ENCODE measurements around the gene TBCCD1.

Gene TBCCD1

GRCh38 chr3:186571644-186572013 lies 4.5 kb upstream of the TBCCD1 start:
- no peaks in the 10 kb centered on the region for H3F3A ChIP-seq (ENCODE audit: insufficient read depth, low read length)
- no peaks in the 10 kb centered on the region for H3K9me2 ChIP-seq (ENCODE audit: low read depth, low read length)
- H3K9ac ChIP-seq (ENCODE audit: low read length) = peak overlapping the region; percentile 77
- H3K4me1 ChIP-seq (ENCODE audit: insufficient read depth, low read length, severe bottlenecking) = peaks cover 37% of the 10 kb centered on the region
- peaks cover 49% of the 10 kb centered on the region for H3K36me3 ChIP-seq (ENCODE audit: insufficient read depth, low read length)
- H4K20me1 ChIP-seq (ENCODE audit: insufficient read depth, low read length) = no peaks in the 10 kb centered on the region
- no peaks in the 10 kb centered on the region for H3K27me3 ChIP-seq (ENCODE audit: insufficient read depth, low read length)
- no peaks in the 10 kb centered on the region for H3K9me3 ChIP-seq (ENCODE audit: low read length)
- peaks cover 23% of the 10 kb centered on the region for H3K79me2 ChIP-seq (ENCODE audit: insufficient read depth, low read length)
- H3K4me2 ChIP-seq (ENCODE audit: low read length) = peak overlapping the region; percentile 79
- TF ChIP-seq EZH2 (IDR thresholded peaks at IDR 0.05; ENCODE audit: borderline replicate concordance, low read length) = no peak
- no peak for TF ChIP-seq CTCF (IDR thresholded peaks at IDR 0.05; ENCODE audit: low read length)
- H3K4me3 ChIP-seq (ENCODE audit: low read depth, low read length, poor library complexity, severe bottlenecking) = peak overlapping the region; percentile 71
- peak overlapping the region; percentile 20 for H3K27ac ChIP-seq (ENCODE audit: low read depth, low read length, poor library complexity, severe bottlenecking)
- H2AFZ ChIP-seq (ENCODE audit: low read length) = no peak overlapping the region

- no peak overlapping the region for H2AFZ ChIP-seq (ENCODE audit: low read length)
- H3K79me2 ChIP-seq (ENCODE audit: insufficient read depth, low read length) = peaks cover 27% of the 10 kb centered on the region
Observed at GRCh38 chr3:186570941-186571643, 4.0 kb upstream of the TBCCD1 start.

GRCh38 chr3:186570096-186570940 lies 3.2 kb upstream of the TBCCD1 start, which contains the start of gene DNAJB11:
TSS of gene DNAJB11 (plus strand) at chr3:186570720. CDS start at chr3:186570898, 178 bp downstream.
- H3F3A ChIP-seq (ENCODE audit: insufficient read depth, low read length) = no peaks in the 10 kb centered on the region

More at GRCh38 chr3:186570941-186571643, 4.0 kb upstream of the TBCCD1 start:
- TF ChIP-seq CTCF (IDR thresholded peaks at IDR 0.05; ENCODE audit: low read length) = no peak
- no peak for TF ChIP-seq EZH2 (IDR thresholded peaks at IDR 0.05; ENCODE audit: borderline replicate concordance, low read length)
- Histone ChIP-seq H4K20me1 (ENCODE audit: insufficient read depth, low read length) (no peaks in the 10 kb centered on the region), H3K9ac (ENCODE audit: low read length) (peak overlapping the region; percentile 77), H3F3A (ENCODE audit: insufficient read depth, low read length) (no peaks in the 10 kb centered on the region), H3K9me3 (ENCODE audit: low read length) (no peaks in the 10 kb centered on the region), H3K27ac (ENCODE audit: low read depth, low read length, poor library complexity, severe bottlenecking) (peak overlapping the region; percentile 20), H3K4me3 (ENCODE audit: low read depth, low read length, poor library complexity, severe bottlenecking) (peak overlapping the region; percentile 71), H3K4me1 (ENCODE audit: insufficient read depth, low read length, severe bottlenecking) (peaks cover 43% of the 10 kb centered on the region), H3K4me2 (ENCODE audit: low read length) (peak overlapping the region; percentile 79), H3K9me2 (ENCODE audit: low read depth, low read length) (no peaks in the 10 kb centered on the region), H3K27me3 (ENCODE audit: insufficient read depth, low read length) (no peaks in the 10 kb centered on the region), H3K36me3 (ENCODE audit: insufficient read depth, low read length) (peaks cover 44% of the 10 kb centered on the region)

More at GRCh38 chr3:186570096-186570940, 3.2 kb upstream of the TBCCD1 start, which contains the start of gene DNAJB11:
- Histone ChIP-seq H3K9ac (ENCODE audit: low read length) (peak within 1 kb of the TSS; percentile 77), H3K4me1 (ENCODE audit: insufficient read depth, low read length, severe bottlenecking) (peaks cover 46% of the 10 kb centered on the region), H3K36me3 (ENCODE audit: insufficient read depth, low read length) (peaks cover 36% of the 10 kb centered on the region), H3K27me3 (ENCODE audit: insufficient read depth, low read length) (no peaks in the 10 kb centered on the region), H2AFZ (ENCODE audit: low read length) (no peak within 1 kb of the TSS), H3K9me2 (ENCODE audit: low read depth, low read length) (no peaks in the 10 kb centered on the region), H3K9me3 (ENCODE audit: low read length) (no peaks in the 10 kb centered on the region), H3K4me3 (ENCODE audit: low read depth, low read length, poor library complexity, severe bottlenecking) (peak within 1 kb of the TSS; percentile 71), H4K20me1 (ENCODE audit: insufficient read depth, low read length) (no peaks in the 10 kb centered on the region), H3K4me2 (ENCODE audit: low read length) (peak within 1 kb of the TSS; percentile 79), H3K79me2 (ENCODE audit: insufficient read depth, low read length) (peaks cover 27% of the 10 kb centered on the region), H3K27ac (ENCODE audit: low read depth, low read length, poor library complexity, severe bottlenecking) (peak within 1 kb of the TSS; percentile 24)
- TF ChIP-seq CTCF (IDR thresholded peaks at IDR 0.05; ENCODE audit: low read length) (no peak), EZH2 (IDR thresholded peaks at IDR 0.05; ENCODE audit: borderline replicate concordance, low read length) (no peak)

Data from OCI-LY1 (cell line).